PC-3 (cell line): ENCODE results near the gene VWA1. TPM values are rescaled to one million over a fixed set of nuclear protein-coding genes. Genes with fewer than 3 reads are reported as not detected.

Source experiments
- ATAC-seq: fragments of 200-7000 bp; cut with Tn5 transposase; 2 replicates; pipeline ENCODE4 v1.9.1; 2020; ENCODE audit warnings: mild to moderate bottlenecking, moderate library complexity
- BruUV-seq: library from RNA; stranded (reverse); fragments of 400-500 nt; replicated peaks from 2 replicates; lab custom pipeline; 2021; lab: Mats Ljungman, UMichigan
- CTCF ChIA-PET: fragments of 300-600 bp; sonication (Branson Sonifier 250); formaldehyde crosslinking; loops from one replicate; lab custom pipeline; 2022; ENCODE audit warnings: antibody characterized with exemption; lab: Charles Lee
- POLR2A ChIA-PET: fragments of 300-600 bp; sonication (Branson Sonifier 250); formaldehyde crosslinking; loops from one replicate; lab custom pipeline; 2022; ENCODE audit warnings: antibody characterized with exemption; ENCODE audit not compliant: unreplicated experiment; lab: Charles Lee
- DNase-seq: peaks from one replicate; pipeline ENCODE4 v3.0.0-alpha.2; 2015
- H2AFZ ChIP-seq: fragments of 300-600 bp; sonication (generic); 2 replicates; pipeline ENCODE4 v1.6.0; 2016; ENCODE audit warnings: antibody characterized with exemption, low read length
- H3F3A ChIP-seq: fragments of 300-600 bp; sonication (generic); one replicate; pipeline ENCODE4 v1.6.0; 2017; ENCODE audit warnings: antibody characterized with exemption, low read length, control low read depth, mild to moderate bottlenecking; ENCODE audit not compliant: unreplicated experiment
- H3K27ac ChIP-seq: fragments of 300-600 bp; sonication (generic); 2 replicates; pipeline ENCODE4 v1.5.1; 2016; ENCODE audit warnings: mild to moderate bottlenecking, low read length
- H3K27me3 ChIP-seq: fragments of 300-600 bp; sonication (generic); 2 replicates; pipeline ENCODE4 v1.6.1; 2016; ENCODE audit warnings: low read length, mixed read lengths
- H3K36me3 ChIP-seq: fragments of 300-600 bp; sonication (generic); 2 replicates; pipeline ENCODE4 v1.6.1; 2016; ENCODE audit warnings: low read depth, mixed run types, low read length, mixed read lengths
- H3K4me1 ChIP-seq: fragments of 300-600 bp; sonication (generic); 2 replicates; pipeline ENCODE4 v1.5.1; 2016; ENCODE audit warnings: low read length; ENCODE audit not compliant: insufficient read depth
- H3K4me2 ChIP-seq: fragments of 300-600 bp; sonication (generic); 2 replicates; pipeline ENCODE4 v1.6.0; 2016; ENCODE audit warnings: low read length
- H3K4me3 ChIP-seq: fragments of 300-600 bp; sonication (generic); 2 replicates; pipeline ENCODE4 v1.5.1; 2016; ENCODE audit warnings: mild to moderate bottlenecking, low read length, mixed read lengths
- H3K79me2 ChIP-seq: fragments of 300-600 bp; sonication (generic); 2 replicates; pipeline ENCODE4 v1.6.1; 2017; ENCODE audit warnings: low read length, mixed read lengths
- H3K9ac ChIP-seq: fragments of 300-600 bp; sonication (generic); 2 replicates; pipeline ENCODE4 v1.6.0; 2016; ENCODE audit warnings: mild to moderate bottlenecking, low read length
- H3K9me2 ChIP-seq: fragments of 300-600 bp; sonication (generic); replicated peaks from 2 replicates; pipeline ENCODE4 v1.6.1; 2016; ENCODE audit warnings: mixed run types, low read length, mixed read lengths
- H3K9me3 ChIP-seq: fragments of 300-600 bp; sonication (generic); 2 replicates; pipeline ENCODE4 v1.6.1; 2016; ENCODE audit warnings: low read length, mixed read lengths
- H4K20me1 ChIP-seq: fragments of 300-600 bp; sonication (generic); 2 replicates; pipeline ENCODE4 v1.6.1; 2016; ENCODE audit warnings: low read length, mixed read lengths
- CTCF ChIP-seq: fragments of 300-600 bp; sonication (generic); conservative IDR thresholded peaks from 2 replicates; pipeline ENCODE4 v1.5.1; 2017; ENCODE audit warnings: antibody characterized with exemption, low read depth, mild to moderate bottlenecking, low read length
- EZH2 ChIP-seq: fragments of 300-600 bp; sonication (generic); IDR thresholded peaks from one replicate; pipeline ENCODE4 v1.6.1; 2017; ENCODE audit warnings: antibody characterized with exemption, mild to moderate bottlenecking, low read length; ENCODE audit not compliant: unreplicated experiment
- EZH2phosphoT487 ChIP-seq: fragments of 300-600 bp; sonication (generic); IDR thresholded peaks from 2 replicates; pipeline ENCODE4 v1.6.1; 2018; ENCODE audit warnings: mild to moderate bottlenecking, antibody characterized with exemption, low read length, borderline replicate concordance
- intact Hi-C: fragments of 100-400 bp; cut with micrococcal nuclease; formaldehyde crosslinking; loops from 2 replicates; pipeline ENCODE4 v1.9.0; 2023
- total RNA-seq: library from RNA; depleted of rRNA; stranded (reverse); fragments of >200 nt; gene quantifications from 2 replicates; pipeline ENCODE4 v1.2.3, GENCODE V29; 2014

VWA1 gene
- total RNA-seq, 1 experiment from 2014 or later = 59.1 TPM

- Histone ChIP-seq H2AFZ (no peak overlapping the region), H3K36me3 (no peaks in the 10 kb centered on the region), H3K79me2 (no peaks in the 10 kb centered on the region), H3K4me2 (no peak overlapping the region), H3K9me3 (no peaks in the 10 kb centered on the region), H4K20me1 (no peaks in the 10 kb centered on the region), H3K4me3 (no peak overlapping the region), H3K4me1 (peaks cover 15% of the 10 kb centered on the region), H3K9ac (no peak overlapping the region), H3K9me2 (no peaks in the 10 kb centered on the region), H3K27me3 (no peaks in the 10 kb centered on the region), H3K27ac (no peak overlapping the region), H3F3A (peaks cover 4% of the 10 kb centered on the region)
- ChIA-PET POLR2A (no interaction called here), CTCF (no interaction called here)
- intact Hi-C loops = no loop called here
- ATAC-seq (no peak), DNase-seq (no peak)
- TF ChIP-seq EZH2phosphoT487 (no peak), EZH2 (no peak), CTCF (no peak)
- no TSS peak for BruUV-seq
Measured at GRCh38 chr1:1425426-1425752, 10.1 kb upstream of the VWA1 start.

- no peaks in the 10 kb centered on the region for H4K20me1 ChIP-seq
- H3F3A ChIP-seq = peaks cover 4% of the 10 kb centered on the region
- no peaks in the 10 kb centered on the region for H3K36me3 ChIP-seq
- H3K9me2 ChIP-seq = no peaks in the 10 kb centered on the region
- POLR2A ChIA-PET = no interaction called here
- no peaks in the 10 kb centered on the region for H3K9me3 ChIP-seq
- no peak overlapping the region for H3K4me3 ChIP-seq
- CTCF ChIA-PET = interaction anchor here (0.6 kb wide), 1 partner anchor 27 kb away, joined by 3 read pairs; no protein-coding TSS in a partner anchor
- no peaks in the 10 kb centered on the region for H3K27me3 ChIP-seq
- H3K27ac ChIP-seq = no peak overlapping the region
- no peaks in the 10 kb centered on the region for H3K79me2 ChIP-seq
- peaks cover 15% of the 10 kb centered on the region for H3K4me1 ChIP-seq
- H2AFZ ChIP-seq = no peak overlapping the region
- ATAC-seq (no peak; the same call in 1 of the 2 replicates), DNase-seq (no peak)
- intact Hi-C loops = no loop called here
- TF ChIP-seq EZH2phosphoT487 (no peak), EZH2 (no peak), CTCF (no peak)
- no peak overlapping the region for H3K4me2 ChIP-seq
- no peak overlapping the region for H3K9ac ChIP-seq
- no TSS peak for BruUV-seq
Measured at GRCh38 chr1:1425753-1426495, 9.6 kb upstream of the VWA1 start.

DNA sequence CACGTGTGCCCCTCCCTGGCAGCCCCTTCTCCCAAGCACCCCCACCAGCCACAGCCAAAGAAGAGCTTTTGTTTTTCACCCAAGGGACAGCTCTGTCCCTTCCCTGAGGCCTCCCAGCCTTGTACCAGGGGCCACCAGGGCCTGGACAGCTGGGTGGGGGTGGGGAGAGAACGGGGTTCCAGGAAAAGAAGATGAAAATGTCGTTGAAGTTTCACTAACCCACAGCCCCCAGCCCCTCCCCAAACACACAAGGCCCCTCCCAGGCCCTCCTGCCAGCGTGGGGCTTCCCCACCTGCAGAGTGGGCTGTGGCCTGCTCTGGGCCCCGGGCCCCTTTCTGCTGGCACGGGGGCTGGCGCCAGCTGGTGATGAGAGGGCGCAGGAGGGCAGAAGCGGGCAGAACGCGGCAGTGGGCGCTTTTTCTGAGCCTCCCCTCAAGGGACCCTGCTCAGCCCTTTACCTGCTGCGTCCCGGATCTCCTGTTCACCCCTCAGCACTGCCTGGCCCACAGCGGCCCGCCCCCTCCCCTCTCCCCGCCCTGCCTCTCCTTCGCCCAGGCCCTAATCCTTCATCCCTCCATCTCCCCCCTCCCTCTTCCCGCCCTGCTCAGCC is 8.9 kb upstream of the VWA1 start:
- H3K9me3 ChIP-seq = no peaks in the 10 kb centered on the region
- H3K4me1 ChIP-seq = peaks cover 17% of the 10 kb centered on the region
- intact Hi-C loops = no loop called here
- no TSS peak for BruUV-seq
- H3K9ac ChIP-seq = no peak overlapping the region
- CTCF ChIA-PET = interaction anchor here (0.6 kb wide), 1 partner anchor 27 kb away, joined by 3 read pairs; no protein-coding TSS in a partner anchor
- H3K36me3 ChIP-seq = no peaks in the 10 kb centered on the region
- H3K27ac ChIP-seq = no peak overlapping the region
- TF ChIP-seq EZH2phosphoT487 (no peak), CTCF (no peak), EZH2 (no peak)
- ATAC-seq = no peak
- DNase-seq = no peak
- no peaks in the 10 kb centered on the region for H3K79me2 ChIP-seq
- no peak overlapping the region for H3K4me2 ChIP-seq
- no peaks in the 10 kb centered on the region for H3K9me2 ChIP-seq
- H3K27me3 ChIP-seq = no peaks in the 10 kb centered on the region
- H3K4me3 ChIP-seq = no peak overlapping the region
- no peak overlapping the region for H2AFZ ChIP-seq
- POLR2A ChIA-PET = no interaction called here
- no peaks in the 10 kb centered on the region for H4K20me1 ChIP-seq
- peaks cover 4% of the 10 kb centered on the region for H3F3A ChIP-seq
